ENCODE measurements around the gene ZNF616. TPM values are rescaled to one million over a fixed set of nuclear protein-coding genes. Genes with fewer than 3 reads are reported as not detected.

The ZNF616 gene
- total and polyA plus RNA-seq, 2 experiments from 2014 or later: 13.3 to 28.3 TPM

DNA sequence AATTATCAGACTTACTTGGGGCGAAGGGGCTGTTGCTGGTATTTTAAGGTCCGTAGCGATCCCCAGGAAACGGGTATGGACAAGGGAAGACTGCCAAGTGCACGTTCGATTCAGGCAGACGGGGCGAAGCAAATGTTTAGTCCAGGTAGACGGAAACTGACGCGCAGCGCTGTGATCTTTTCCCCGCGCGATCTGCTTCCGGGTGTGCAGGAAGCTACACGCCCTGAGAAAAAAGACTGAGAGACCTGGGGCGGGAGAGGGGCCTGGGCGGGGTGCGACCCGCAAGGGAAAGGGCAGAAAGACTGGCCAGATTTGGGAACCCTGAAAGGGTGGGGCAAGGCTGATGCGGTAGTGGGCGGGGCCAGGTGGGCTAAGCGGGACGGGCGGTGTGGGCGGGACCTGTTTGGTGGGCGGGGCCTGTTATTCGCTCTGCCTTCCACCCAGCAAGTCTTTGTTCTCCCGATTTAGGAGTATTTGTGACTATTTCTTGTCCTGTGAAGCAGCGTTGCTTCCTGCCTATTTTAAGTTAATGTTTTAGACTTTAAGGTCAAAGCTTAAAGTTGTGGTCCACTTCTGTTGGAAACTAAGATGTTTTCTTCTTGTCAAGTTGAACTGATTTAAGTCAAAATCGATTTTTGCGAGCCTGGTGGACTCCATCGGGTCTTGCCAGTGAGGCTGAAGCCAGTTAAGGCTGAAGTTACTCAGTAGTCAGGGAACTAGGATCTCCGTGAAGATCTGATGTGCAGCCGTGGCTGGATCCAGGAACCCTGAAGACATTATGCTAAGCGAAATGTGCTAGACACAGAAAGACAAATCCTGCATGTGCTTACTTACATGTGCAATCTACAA lies 31.8 kb upstream of the ZNF616 start, which contains the start of gene ZNF836:
Gene ZNF836 (minus strand): TSS at position 301 of the 849 bp plus-strand sequence. CDS start 3,549 bp downstream, outside the sequence.
- Histone ChIP-seq H4K20me1 (replicated peaks; ENCODE audit: insufficient read depth) (no peaks in the 10 kb centered on the region), H3F3A (replicated peaks; ENCODE audit: low read depth) (peaks cover 4% of the 10 kb centered on the region; the same call in 1 of the 2 replicates), H3K4me2 (peak within 1 kb of the TSS; percentile 100), H3K9me2 (ENCODE audit: insufficient read depth) (no peaks in the 10 kb centered on the region; the same call in 1 of the 2 replicates), H3K27me3 (ENCODE audit: insufficient read depth) (peaks cover 11% of the 10 kb centered on the region; the same call in 1 of the 2 replicates), H3K4me3 (peak within 1 kb of the TSS; percentile 98), H3K79me2 (replicated peaks; ENCODE audit: insufficient read depth) (0 out of 2 replicates have a peak, but pooled peaks cover 3% of the 10 kb centered on the region), H3K27ac (ENCODE audit: low read depth) (peak within 1 kb of the TSS; percentile 30; the same call in 1 of the 2 replicates), H2AFZ (peak within 1 kb of the TSS; percentile 98), H3K4me1 (ENCODE audit: insufficient read depth) (peaks cover 6% of the 10 kb centered on the region), H3K36me3 (ENCODE audit: insufficient read depth) (peaks cover 8% of the 10 kb centered on the region)
- peaks cover 23% of the 10 kb centered on the region for H3K27me3 Mint-ChIP-seq (ENCODE audit: insufficient read depth, low read depth, poor library complexity)
- H3K27ac Mint-ChIP-seq: peak within 1 kb of the TSS; percentile 83; the same call in 1 of the 2 replicates
- peaks cover 2% of the 10 kb centered on the region; the same call in 2 of the 3 replicates for H3K9me3 Mint-ChIP-seq
- H3K36me3 Mint-ChIP-seq (ENCODE audit: low read depth): peaks cover 26% of the 10 kb centered on the region
- peak; percentile 85 for ATAC-seq
- peak; percentile 96 for DNase-seq (ENCODE audit: low spot score)
- H3K4me3 Mint-ChIP-seq: peak within 1 kb of the TSS; percentile 92
- H3K4me1 Mint-ChIP-seq: peaks cover 16% of the 10 kb centered on the region
- TF ChIP-seq POLR2AphosphoS5 (IDR thresholded peaks at IDR 0.05; ENCODE audit: low read depth): peak; percentile 78
- no peak for TF ChIP-seq CTCF (conservative IDR thresholded peaks at IDR 0.05; ENCODE audit: low read depth in 2 of 2)

DNA sequence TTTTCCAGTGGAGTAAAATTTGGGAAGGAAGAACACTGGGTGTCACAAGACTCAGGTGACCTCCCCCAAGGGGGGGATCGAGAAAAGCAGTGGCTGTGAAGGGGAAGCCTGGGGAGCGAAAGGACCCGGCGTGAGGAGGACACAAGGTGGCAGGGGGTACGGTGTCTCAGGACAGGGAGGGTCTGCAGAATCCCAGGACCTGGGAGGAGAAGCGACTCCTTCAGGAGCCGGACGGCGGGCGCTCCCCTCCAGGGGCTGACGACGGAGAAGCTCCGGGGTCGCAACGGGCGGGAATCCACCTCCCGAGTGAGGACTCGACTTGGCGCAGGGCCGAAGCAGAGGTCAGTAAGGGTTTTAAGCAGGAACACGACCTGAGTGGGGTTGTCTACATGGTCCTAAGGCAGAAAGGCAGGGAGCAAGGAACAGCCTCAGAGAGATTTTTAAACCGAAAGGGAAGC lies 31.2 kb upstream of the ZNF616 start:
- Histone ChIP-seq H3F3A (replicated peaks; ENCODE audit: low read depth) (peaks cover 4% of the 10 kb centered on the region; the same call in 1 of the 2 replicates), H3K79me2 (replicated peaks; ENCODE audit: insufficient read depth) (0 out of 2 replicates have a peak, but pooled peaks cover 3% of the 10 kb centered on the region), H2AFZ (peak overlapping the region; percentile 98), H3K4me1 (ENCODE audit: insufficient read depth) (peaks cover 4% of the 10 kb centered on the region; the same call in 1 of the 2 replicates), H3K36me3 (ENCODE audit: insufficient read depth) (peaks cover 8% of the 10 kb centered on the region), H3K9me2 (ENCODE audit: insufficient read depth) (no peaks in the 10 kb centered on the region; the same call in 1 of the 2 replicates), H3K27ac (ENCODE audit: low read depth) (0 out of 2 replicates have a peak overlapping the region, but pooled peaks have one; percentile 30), H3K27me3 (ENCODE audit: insufficient read depth) (peaks cover 11% of the 10 kb centered on the region; the same call in 1 of the 2 replicates), H3K4me3 (peak overlapping the region; percentile 98), H4K20me1 (replicated peaks; ENCODE audit: insufficient read depth) (no peaks in the 10 kb centered on the region), H3K4me2 (peak overlapping the region; percentile 100)
- DNase-seq (ENCODE audit: low spot score) (peak; percentile 55), ATAC-seq (peak; percentile 78)
- peaks cover 26% of the 10 kb centered on the region for H3K36me3 Mint-ChIP-seq (ENCODE audit: low read depth)
- H3K4me1 Mint-ChIP-seq: peaks cover 14% of the 10 kb centered on the region
- peak overlapping the region; percentile 92 for H3K4me3 Mint-ChIP-seq
- H3K9me3 Mint-ChIP-seq: peaks cover 2% of the 10 kb centered on the region; the same call in 1 of the 3 replicates
- TF ChIP-seq ETS1 (IDR thresholded peaks at IDR 0.05) (no peak), ZNF114 (CRISPR knock-in tag; IDR thresholded peaks at IDR 0.05) (no peak), ZNF331 (CRISPR knock-in tag; IDR thresholded peaks at IDR 0.05; ENCODE audit: low read depth) (no peak), CREB1 (CRISPR knock-in tag; IDR thresholded peaks at IDR 0.05; ENCODE audit: low read depth) (no peak)
- TF ChIP-seq, protein P1, sequence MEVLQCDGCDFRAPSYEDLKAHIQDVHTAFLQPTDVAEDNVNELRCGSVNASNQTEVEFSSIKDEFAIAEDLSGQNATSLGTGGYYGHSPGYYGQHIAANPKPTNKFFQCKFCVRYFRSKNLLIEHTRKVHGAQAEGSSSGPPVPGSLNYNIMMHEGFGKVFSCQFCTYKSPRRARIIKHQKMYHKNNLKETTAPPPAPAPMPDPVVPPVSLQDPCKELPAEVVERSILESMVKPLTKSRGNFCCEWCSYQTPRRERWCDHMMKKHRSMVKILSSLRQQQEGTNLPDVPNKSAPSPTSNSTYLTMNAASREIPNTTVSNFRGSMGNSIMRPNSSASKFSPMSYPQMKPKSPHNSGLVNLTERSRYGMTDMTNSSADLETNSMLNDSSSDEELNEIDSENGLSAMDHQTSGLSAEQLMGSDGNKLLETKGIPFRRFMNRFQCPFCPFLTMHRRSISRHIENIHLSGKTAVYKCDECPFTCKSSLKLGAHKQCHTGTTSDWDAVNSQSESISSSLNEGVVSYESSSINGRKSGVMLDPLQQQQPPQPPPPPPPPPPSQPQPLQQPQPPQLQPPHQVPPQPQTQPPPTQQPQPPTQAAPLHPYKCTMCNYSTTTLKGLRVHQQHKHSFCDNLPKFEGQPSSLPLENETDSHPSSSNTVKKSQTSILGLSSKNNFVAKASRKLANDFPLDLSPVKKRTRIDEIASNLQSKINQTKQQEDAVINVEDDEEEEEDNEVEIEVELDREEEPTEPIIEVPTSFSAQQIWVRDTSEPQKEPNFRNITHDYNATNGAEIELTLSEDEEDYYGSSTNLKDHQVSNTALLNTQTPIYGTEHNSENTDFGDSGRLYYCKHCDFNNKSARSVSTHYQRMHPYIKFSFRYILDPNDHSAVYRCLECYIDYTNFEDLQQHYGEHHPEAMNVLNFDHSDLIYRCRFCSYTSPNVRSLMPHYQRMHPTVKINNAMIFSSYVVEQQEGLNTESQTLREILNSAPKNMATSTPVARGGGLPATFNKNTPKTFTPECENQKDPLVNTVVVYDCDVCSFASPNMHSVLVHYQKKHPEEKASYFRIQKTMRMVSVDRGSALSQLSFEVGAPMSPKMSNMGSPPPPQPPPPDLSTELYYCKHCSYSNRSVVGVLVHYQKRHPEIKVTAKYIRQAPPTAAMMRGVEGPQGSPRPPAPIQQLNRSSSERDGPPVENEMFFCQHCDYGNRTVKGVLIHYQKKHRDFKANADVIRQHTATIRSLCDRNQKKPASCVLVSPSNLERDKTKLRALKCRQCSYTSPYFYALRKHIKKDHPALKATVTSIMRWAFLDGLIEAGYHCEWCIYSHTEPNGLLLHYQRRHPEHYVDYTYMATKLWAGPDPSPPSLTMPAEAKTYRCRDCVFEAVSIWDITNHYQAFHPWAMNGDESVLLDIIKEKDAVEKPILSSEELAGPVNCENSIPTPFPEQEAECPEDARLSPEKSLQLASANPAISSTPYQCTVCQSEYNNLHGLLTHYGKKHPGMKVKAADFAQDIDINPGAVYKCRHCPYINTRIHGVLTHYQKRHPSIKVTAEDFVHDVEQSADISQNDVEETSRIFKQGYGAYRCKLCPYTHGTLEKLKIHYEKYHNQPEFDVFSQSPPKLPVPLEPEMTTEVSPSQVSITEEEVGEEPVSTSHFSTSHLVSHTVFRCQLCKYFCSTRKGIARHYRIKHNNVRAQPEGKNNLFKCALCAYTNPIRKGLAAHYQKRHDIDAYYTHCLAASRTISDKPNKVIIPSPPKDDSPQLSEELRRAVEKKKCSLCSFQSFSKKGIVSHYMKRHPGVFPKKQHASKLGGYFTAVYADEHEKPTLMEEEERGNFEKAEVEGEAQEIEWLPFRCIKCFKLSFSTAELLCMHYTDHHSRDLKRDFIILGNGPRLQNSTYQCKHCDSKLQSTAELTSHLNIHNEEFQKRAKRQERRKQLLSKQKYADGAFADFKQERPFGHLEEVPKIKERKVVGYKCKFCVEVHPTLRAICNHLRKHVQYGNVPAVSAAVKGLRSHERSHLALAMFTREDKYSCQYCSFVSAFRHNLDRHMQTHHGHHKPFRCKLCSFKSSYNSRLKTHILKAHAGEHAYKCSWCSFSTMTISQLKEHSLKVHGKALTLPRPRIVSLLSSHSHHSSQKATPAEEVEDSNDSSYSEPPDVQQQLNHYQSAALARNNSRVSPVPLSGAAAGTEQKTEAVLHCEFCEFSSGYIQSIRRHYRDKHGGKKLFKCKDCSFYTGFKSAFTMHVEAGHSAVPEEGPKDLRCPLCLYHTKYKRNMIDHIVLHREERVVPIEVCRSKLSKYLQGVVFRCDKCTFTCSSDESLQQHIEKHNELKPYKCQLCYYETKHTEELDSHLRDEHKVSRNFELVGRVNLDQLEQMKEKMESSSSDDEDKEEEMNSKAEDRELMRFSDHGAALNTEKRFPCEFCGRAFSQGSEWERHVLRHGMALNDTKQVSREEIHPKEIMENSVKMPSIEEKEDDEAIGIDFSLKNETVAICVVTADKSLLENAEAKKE (CRISPR knock-in tag; IDR thresholded peaks at IDR 0.05): no peak
- H3K27me3 Mint-ChIP-seq (ENCODE audit: insufficient read depth, low read depth, poor library complexity): peaks cover 23% of the 10 kb centered on the region
- H3K27ac Mint-ChIP-seq: no peak overlapping the region
